DMS 273 (cell line): ENCODE measurements around the gene ZFR2.
"Not testable (repeated sequence)": the region's sequence is repeated elsewhere in the genome, so short reads cannot be mapped to it uniquely, and the experiment has no call there.

Experiments
- DNase-seq: peaks from one replicate; lab custom pipeline; 2025; ENCODE audit not compliant: unreplicated experiment; lab: John Stamatoyannopoulos, UW

Gene ZFR2

DNA sequence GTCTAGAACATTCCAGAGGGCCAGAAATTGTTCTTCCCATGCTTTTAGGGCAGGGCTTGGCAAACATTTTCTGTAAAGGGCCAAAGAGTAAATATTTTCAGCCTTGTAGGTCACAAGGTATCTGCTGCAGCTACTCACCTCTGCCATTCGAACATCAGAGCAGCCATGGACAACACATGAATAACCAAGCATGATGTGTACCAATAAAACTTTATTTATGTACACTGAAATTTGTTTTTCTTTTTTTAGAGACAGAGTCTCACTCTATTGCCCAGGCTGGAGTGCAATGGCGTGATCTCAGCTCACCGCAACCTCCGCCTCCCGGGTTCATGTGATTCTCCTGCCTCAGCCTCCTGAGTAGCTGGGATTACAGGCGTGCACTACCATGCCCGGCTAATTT lies 111.1 kb downstream of the ZFR2 start:
- not testable (repeated sequence) for DNase-seq
